H9 (cell line): Measurements from ENCODE around the gene KRCC1. TPM values are rescaled to one million over a fixed set of nuclear protein-coding genes. Genes with fewer than 3 reads are reported as not detected.

Experiments used
- DNase-seq: peaks from one replicate; pipeline ENCODE4 v3.0.0-alpha.2; 2017
- H2AFZ ChIP-seq: one replicate; pipeline ENCODE4 v1.6.1; 2013; ENCODE audit warnings: mild to moderate bottlenecking, low read length, control low read depth, moderate library complexity
- H2AK5ac ChIP-seq: 2 replicates; pipeline ENCODE4 v1.6.1; 2013; ENCODE audit warnings: low read length, control low read depth, mixed read lengths; ENCODE audit not compliant: insufficient read length
- H2BK120ac ChIP-seq: one replicate; pipeline ENCODE4 v1.6.1; 2013; ENCODE audit warnings: low read depth, mild to moderate bottlenecking, low read length, control low read depth, inconsistent platforms; ENCODE audit not compliant: poor library complexity, severe bottlenecking
- H2BK12ac ChIP-seq: 2 replicates; pipeline ENCODE4 v1.6.1; 2013; ENCODE audit warnings: low read length, control low read depth, mixed read lengths, low read depth; ENCODE audit not compliant: insufficient read length
- H2BK15ac ChIP-seq: 2 replicates; pipeline ENCODE4 v1.6.1; 2013; ENCODE audit warnings: low read depth, low read length, control low read depth
- H2BK20ac ChIP-seq: one replicate; pipeline ENCODE4 v1.6.1; 2013; ENCODE audit warnings: low read depth, mild to moderate bottlenecking, low read length, control low read depth, inconsistent platforms; ENCODE audit not compliant: poor library complexity, severe bottlenecking
- H2BK5ac ChIP-seq: 2 replicates; pipeline ENCODE4 v1.6.1; 2013; ENCODE audit warnings: low read length, control low read depth, mixed read lengths; ENCODE audit not compliant: insufficient read length
- H3K14ac ChIP-seq: 2 replicates; pipeline ENCODE4 v1.6.1; 2013; ENCODE audit warnings: low read length, control low read depth; ENCODE audit not compliant: insufficient read depth
- H3K18ac ChIP-seq: 2 replicates; pipeline ENCODE4 v1.6.1; 2013; ENCODE audit warnings: low read depth, mild to moderate bottlenecking, mixed read lengths, low read length, control low read depth; ENCODE audit not compliant: insufficient read length
- H3K23ac ChIP-seq: 2 replicates; pipeline ENCODE4 v1.6.1; 2013; ENCODE audit warnings: low read length, control low read depth, mixed read lengths, low read depth; ENCODE audit not compliant: insufficient read length
- H3K23me2 ChIP-seq: 2 replicates; pipeline ENCODE4 v1.6.1; 2013; ENCODE audit warnings: low read depth, mild to moderate bottlenecking, mixed read lengths, low read length, control low read depth; ENCODE audit not compliant: insufficient read length, poor library complexity, severe bottlenecking
- H3K27ac ChIP-seq: 2 replicates; pipeline ENCODE4 v1.5.1; 2013; ENCODE audit warnings: low read length, control low read depth, mixed read lengths, low read depth; ENCODE audit not compliant: insufficient read length
- H3K27me3 ChIP-seq: 2 replicates; pipeline ENCODE4 v1.6.1; 2013; ENCODE audit warnings: low read length, control low read depth, inconsistent platforms; ENCODE audit not compliant: insufficient read depth
- H3K4ac ChIP-seq: 2 replicates; pipeline ENCODE4 v1.6.1; 2013; ENCODE audit warnings: low read depth, mild to moderate bottlenecking, control low read depth, inconsistent platforms, low read length, moderate library complexity
- H3K4me1 ChIP-seq: 2 replicates; pipeline ENCODE4 v1.6.1; 2013; ENCODE audit warnings: low read length, control low read depth, inconsistent platforms; ENCODE audit not compliant: insufficient read depth
- H3K4me2 ChIP-seq: 2 replicates; pipeline ENCODE4 v1.6.1; 2013; ENCODE audit warnings: low read length, control low read depth, mixed read lengths; ENCODE audit not compliant: insufficient read length, insufficient read depth
- H3K56ac ChIP-seq: 2 replicates; pipeline ENCODE4 v1.6.1; 2013; ENCODE audit warnings: low read depth, mild to moderate bottlenecking, mixed read lengths, low read length, control low read depth; ENCODE audit not compliant: insufficient read length
- H3K79me1 ChIP-seq: 2 replicates; pipeline ENCODE4 v1.6.1; 2013; ENCODE audit warnings: low read depth, mild to moderate bottlenecking, moderate library complexity, low read length, control low read depth, inconsistent platforms; ENCODE audit not compliant: insufficient read depth, poor library complexity, severe bottlenecking
- H3K79me2 ChIP-seq: 2 replicates; pipeline ENCODE4 v1.6.1; 2013; ENCODE audit warnings: low read length, control low read depth, inconsistent platforms; ENCODE audit not compliant: insufficient read depth
- H3K9ac ChIP-seq: 2 replicates; pipeline ENCODE4 v1.6.1; 2013; ENCODE audit warnings: low read length, control low read depth, mixed read lengths; ENCODE audit not compliant: insufficient read length; ENCODE audit errors: extremely low read depth
- H3K9me3 ChIP-seq: one replicate; pipeline ENCODE4 v1.6.1; 2013; ENCODE audit warnings: low read depth, low read length, inconsistent platforms; ENCODE audit not compliant: control insufficient read depth
- H3T11ph ChIP-seq: one replicate; pipeline ENCODE4 v1.6.1; 2013; ENCODE audit warnings: mild to moderate bottlenecking, low read length, control low read depth, inconsistent platforms
- H4K20me1 ChIP-seq: one replicate; pipeline ENCODE4 v1.6.1; 2013; ENCODE audit not compliant: control insufficient read depth, insufficient read length, insufficient read depth
- H4K5ac ChIP-seq: 2 replicates; pipeline ENCODE4 v1.6.1; 2013; ENCODE audit warnings: low read depth, mild to moderate bottlenecking, mixed read lengths, low read length, control low read depth; ENCODE audit not compliant: insufficient read length
- H4K8ac ChIP-seq: replicated peaks from 2 replicates; pipeline ENCODE4 v1.6.1; 2013; ENCODE audit warnings: low read length, control low read depth, mixed read lengths, low read depth; ENCODE audit not compliant: insufficient read length
- H4K91ac ChIP-seq: 2 replicates; pipeline ENCODE4 v1.6.1; 2013; ENCODE audit warnings: low read depth, mild to moderate bottlenecking, moderate library complexity, mixed read lengths, low read length, control low read depth; ENCODE audit not compliant: insufficient read length
- H3K27ac Mint-ChIP-seq, 3 experiments: 2 replicates in 2 of 3; 3 replicates in 1 of 3; pipeline ENCODE4 v1.8.0; 2020 to 2021; ENCODE audit warnings: mixed read lengths in 3 of 3, mild to moderate bottlenecking in 1 of 3, moderate library complexity in 1 of 3
- H3K27me3 Mint-ChIP-seq: 2 replicates; pipeline ENCODE4 v1.8.0; 2021; ENCODE audit warnings: low read depth, mild to moderate bottlenecking, moderate library complexity, mixed read lengths
- H3K36me3 Mint-ChIP-seq, 3 experiments: 2 replicates in 2 of 3; 3 replicates in 1 of 3; pipeline ENCODE4 v1.8.0; 2020 to 2021; ENCODE audit warnings: low read depth in 3 of 3, mixed read lengths in 3 of 3; ENCODE audit not compliant: insufficient read depth in 1 of 3
- H3K4me1 Mint-ChIP-seq, 2 experiments: 2 replicates each; pipeline ENCODE4 v1.8.0; 2020; ENCODE audit warnings: mixed read lengths in 2 of 2
- H3K4me3 Mint-ChIP-seq, 2 experiments: 2 replicates in 1 of 2; 3 replicates in 1 of 2; pipeline ENCODE4 v1.8.0; 2020 to 2021; ENCODE audit warnings: mild to moderate bottlenecking in 2 of 2, mixed read lengths in 2 of 2, moderate library complexity in 1 of 2
- H3K9me3 Mint-ChIP-seq, 2 experiments: 2 replicates in 1 of 2; 3 replicates in 1 of 2; pipeline ENCODE4 v1.8.0; 2020; ENCODE audit warnings: mild to moderate bottlenecking in 2 of 2, mixed read lengths in 2 of 2, moderate library complexity in 1 of 2
- WGBS: extraction: QIAGEN DNeasy Blood & Tissue Kit; methylation state at CpG from one replicate; pipeline ENCODE4 v1.1.7; 2013; ENCODE audit warnings: missing lambda C conversion rate, low lambda C conversion rate, mixed read lengths; ENCODE audit not compliant: insufficient read length; ENCODE audit errors: extremely low coverage; 5-methylcytosine and 5-hydroxymethylcytosine counted together
- long read RNA-seq: library from polyadenylated mRNA; unstranded; transcript quantifications from one replicate; pipeline ENCODE4 v2.0.0, GENCODE V29; 2020
- total RNA-seq: library from RNA; stranded (reverse); gene quantifications from 2 replicates; pipeline ENCODE4 v1.2.1, GENCODE V29; 2021
- TF ChIP-seq, protein P1 (sequence below): fragments of 200-600 bp; sonication (generic); conservative IDR thresholded peaks from 3 replicates; pipeline ENCODE4 v1.8.0; 2021; ENCODE audit warnings: antibody characterized with exemption, mild to moderate bottlenecking

Gene KRCC1
- total RNA-seq: 7.1 and 8.2 TPM in 2 replicates
- long read RNA-seq, transcript KRCC1-201 (4 exons, 1,753 nt): major isoform, 23 of 33 reads
- long read RNA-seq, partial matches to known transcripts: 1 of 33 reads
- long read RNA-seq, other reads (novel, unspliced or antisense): 9 of 33 reads

DNA sequence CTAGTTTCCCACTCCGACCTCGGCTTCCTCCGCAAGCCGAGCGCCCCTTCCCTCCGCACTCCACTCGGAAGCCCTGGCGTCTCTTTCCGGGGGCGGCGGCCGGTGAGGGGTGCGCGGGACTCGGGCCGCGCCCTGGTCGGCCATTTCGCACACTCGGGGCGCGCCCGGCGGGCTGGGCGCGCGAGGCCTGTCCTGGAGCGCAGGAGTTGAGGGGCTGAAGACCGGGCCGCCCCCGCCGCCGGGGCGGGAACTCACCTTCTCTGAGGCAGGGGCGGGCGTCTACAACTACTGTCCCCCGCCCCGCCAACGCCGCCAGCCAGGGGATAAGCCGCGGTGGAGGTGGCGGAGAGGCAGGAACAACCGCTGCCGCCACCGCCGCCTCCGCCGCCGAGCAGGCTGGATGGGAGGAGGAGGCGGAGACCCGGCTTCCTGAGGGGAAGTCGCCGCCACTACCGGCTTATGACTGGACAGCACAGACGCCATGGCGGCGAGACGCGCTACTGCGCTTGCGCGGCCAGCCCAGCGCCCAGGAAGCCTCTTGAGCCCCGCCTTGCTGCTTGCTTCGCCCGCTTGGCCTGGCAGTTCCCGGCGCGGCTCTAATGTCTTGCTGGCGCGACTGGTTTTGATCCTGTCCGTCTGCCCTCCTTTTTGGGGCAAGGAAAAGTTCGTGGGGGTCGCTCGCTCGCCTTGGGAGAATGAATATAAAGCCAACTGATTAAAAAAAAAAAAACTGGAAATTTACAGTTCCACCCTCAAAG lies at the start of gene KRCC1:
Gene KRCC1, minus strand, starts transcription at position 413 of the 758 bp plus-strand sequence. CDS start 27,220 bp downstream, outside the sequence.
- H3K27ac ChIP-seq: no peak within 1 kb of the TSS
- peak within 1 kb of the TSS; percentile 93 for H3K9ac ChIP-seq
- Mint-ChIP-seq H3K36me3 (peaks cover 2 to 9% (median 3%) of the 10 kb centered on the region in 3 experiments; a peak in 5 of 7 replicates), H3K27ac (peak within 1 kb of the TSS; percentile 75 to 99 (median 98)), H3K9me3 (no peaks in the 10 kb centered on the region; a peak in 2 of 5 replicates), H3K27me3 (no peaks in the 10 kb centered on the region; the same call in 1 of the 2 replicates), H3K4me1 (peaks cover 24 to 26% of the 10 kb centered on the region in 2 experiments), H3K4me3 (peak within 1 kb of the TSS; percentile 95)
- H2AK5ac ChIP-seq: no peak within 1 kb of the TSS
- no peak within 1 kb of the TSS for H2AFZ ChIP-seq
- no CpG with 5 or more reads among the region's 77 CpGs for whole genome bisulfite sequencing
- peak; percentile 96 for DNase-seq
- H2BK12ac ChIP-seq: no peak within 1 kb of the TSS
- H3K4me2 ChIP-seq: peak within 1 kb of the TSS; percentile 85
- no peak within 1 kb of the TSS for H4K91ac ChIP-seq
- TF ChIP-seq, protein P1, sequence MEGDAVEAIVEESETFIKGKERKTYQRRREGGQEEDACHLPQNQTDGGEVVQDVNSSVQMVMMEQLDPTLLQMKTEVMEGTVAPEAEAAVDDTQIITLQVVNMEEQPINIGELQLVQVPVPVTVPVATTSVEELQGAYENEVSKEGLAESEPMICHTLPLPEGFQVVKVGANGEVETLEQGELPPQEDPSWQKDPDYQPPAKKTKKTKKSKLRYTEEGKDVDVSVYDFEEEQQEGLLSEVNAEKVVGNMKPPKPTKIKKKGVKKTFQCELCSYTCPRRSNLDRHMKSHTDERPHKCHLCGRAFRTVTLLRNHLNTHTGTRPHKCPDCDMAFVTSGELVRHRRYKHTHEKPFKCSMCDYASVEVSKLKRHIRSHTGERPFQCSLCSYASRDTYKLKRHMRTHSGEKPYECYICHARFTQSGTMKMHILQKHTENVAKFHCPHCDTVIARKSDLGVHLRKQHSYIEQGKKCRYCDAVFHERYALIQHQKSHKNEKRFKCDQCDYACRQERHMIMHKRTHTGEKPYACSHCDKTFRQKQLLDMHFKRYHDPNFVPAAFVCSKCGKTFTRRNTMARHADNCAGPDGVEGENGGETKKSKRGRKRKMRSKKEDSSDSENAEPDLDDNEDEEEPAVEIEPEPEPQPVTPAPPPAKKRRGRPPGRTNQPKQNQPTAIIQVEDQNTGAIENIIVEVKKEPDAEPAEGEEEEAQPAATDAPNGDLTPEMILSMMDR: no peak
- H3K23ac ChIP-seq: no peak within 1 kb of the TSS
- H3K79me2 ChIP-seq: no peaks in the 10 kb centered on the region; the same call in 1 of the 2 replicates
- H3T11ph ChIP-seq: no peak within 1 kb of the TSS
- H4K8ac ChIP-seq: no peak within 1 kb of the TSS
- no peak within 1 kb of the TSS for H3K56ac ChIP-seq
- H2BK20ac ChIP-seq: no peak within 1 kb of the TSS
- H2BK5ac ChIP-seq: no peak within 1 kb of the TSS
- no peak within 1 kb of the TSS for H2BK15ac ChIP-seq
- no peaks in the 10 kb centered on the region; the same call in 1 of the 2 replicates for H3K4me1 ChIP-seq
- no peaks in the 10 kb centered on the region for H3K23me2 ChIP-seq
- peak within 1 kb of the TSS; percentile 11; the same call in 1 of the 2 replicates for H3K4ac ChIP-seq
- peak within 1 kb of the TSS; percentile 97 for H3K14ac ChIP-seq
- peak within 1 kb of the TSS; percentile 79 for H3K18ac ChIP-seq
- no peaks in the 10 kb centered on the region for H4K20me1 ChIP-seq
- H2BK120ac ChIP-seq: no peak within 1 kb of the TSS
- H3K27me3 ChIP-seq: no peaks in the 10 kb centered on the region
- H3K79me1 ChIP-seq: peaks cover 4% of the 10 kb centered on the region
- H3K9me3 ChIP-seq: no peaks in the 10 kb centered on the region
- H4K5ac ChIP-seq: no peak within 1 kb of the TSS
